Activated T-helper 9 cell treated with anti-CD3 and anti-CD28 coated beads, Interleukin-2, amount 50 U/mL, for 16 hours (primary cell): Measurements from ENCODE around the gene PDP2.
"Not testable (repeated sequence)": the region's sequence is repeated elsewhere in the genome, so short reads cannot be mapped to it uniquely, and the experiment has no call there.

Experiments
- DNase-seq: peaks from one replicate; pipeline ENCODE4 v3.0.0-alpha.2; 2020; ENCODE audit warnings: low read depth

PDP2 gene

GRCh38 chr16:66886321-66886720, 6.0 kb downstream of the PDP2 start:
- DNase-seq = no peak

DNA sequence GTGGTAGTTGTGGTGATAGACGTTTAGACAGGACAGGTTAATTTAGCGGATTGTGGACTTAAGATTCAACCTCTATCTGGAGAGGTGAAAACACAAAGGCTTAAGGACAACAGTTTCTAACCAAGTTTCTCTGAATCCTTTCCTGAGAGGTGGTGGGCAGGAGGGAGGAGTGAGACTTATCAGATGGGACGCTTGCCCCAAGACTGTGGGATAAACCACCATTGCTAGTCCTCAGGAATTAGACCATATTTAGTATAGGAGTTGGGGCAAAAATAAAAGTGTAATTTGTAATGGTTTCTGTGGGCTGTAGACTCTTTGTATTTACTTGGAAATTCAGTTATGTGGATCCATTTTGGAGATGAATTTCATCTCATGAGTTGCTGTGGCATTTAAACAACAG, 6.6 kb downstream of the PDP2 start:
- no peak for DNase-seq

DNA sequence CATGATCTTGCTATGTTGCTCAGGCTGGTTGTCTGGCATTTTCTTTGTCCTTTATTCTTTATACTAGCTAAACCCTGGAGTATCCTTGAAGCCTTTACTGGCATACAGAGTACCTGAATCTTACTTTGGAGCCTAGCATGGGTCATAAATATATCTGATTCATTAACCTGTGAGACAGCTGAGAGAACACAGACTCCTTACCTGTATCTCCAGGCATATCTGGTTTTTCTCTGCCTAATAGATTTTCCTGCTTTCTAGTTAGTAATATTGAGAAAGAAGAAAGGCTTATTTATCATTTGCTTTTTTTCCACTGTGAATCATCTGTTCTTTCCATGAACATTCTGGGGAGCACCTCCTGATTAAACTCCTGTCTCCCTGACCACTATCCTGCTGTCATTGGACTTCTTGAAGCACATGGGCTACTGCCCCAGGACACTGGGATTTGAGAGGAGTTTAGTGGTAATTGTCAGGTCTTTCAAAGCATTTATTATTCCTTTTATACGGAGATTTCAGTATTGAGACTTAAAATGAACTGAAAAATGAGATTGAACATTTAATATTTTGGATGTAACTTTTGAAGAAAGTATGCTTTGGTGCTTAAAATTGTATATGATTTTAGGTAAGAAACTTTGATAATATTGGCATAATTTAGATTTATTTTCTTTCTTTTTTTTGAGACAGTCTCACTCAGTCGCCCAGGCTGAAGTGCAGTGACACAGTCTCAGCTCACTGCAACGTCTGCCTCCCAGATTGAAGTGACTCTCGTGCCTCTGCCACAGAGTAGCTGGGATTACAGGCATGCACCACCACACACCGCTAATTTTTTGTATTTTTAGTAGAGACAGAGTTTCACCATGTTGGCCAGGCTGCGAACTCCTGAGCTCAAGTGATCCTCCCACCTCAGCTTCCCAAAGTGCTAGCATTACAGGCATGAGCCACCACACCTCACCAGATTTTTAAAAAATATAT, 8.6 kb downstream of the PDP2 start:
- no peak for DNase-seq

- no peak for DNase-seq
These were observed 9.3 kb downstream of the PDP2 start for GRCh38 chr16:66889622-66890021.

DNA sequence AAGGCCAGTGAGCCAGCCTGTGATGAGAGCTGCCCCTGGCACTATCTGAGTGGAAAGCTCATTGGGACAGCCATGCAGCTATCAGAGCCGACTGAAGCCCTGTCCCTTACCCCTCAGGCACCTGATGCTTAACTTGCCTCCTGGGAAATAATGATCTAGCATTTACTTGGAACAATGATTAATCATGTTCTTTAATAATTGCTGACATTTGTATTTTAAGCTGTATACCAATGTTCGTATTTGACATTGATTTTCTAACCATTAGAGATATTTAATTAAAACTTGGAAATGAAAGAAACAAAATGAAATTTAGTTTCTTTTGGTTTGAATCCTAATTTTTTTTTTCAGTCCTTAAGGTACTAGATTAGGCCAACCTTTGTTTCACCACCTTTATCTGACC, 10.5 kb downstream of the PDP2 start:
- no peak for DNase-seq

DNA sequence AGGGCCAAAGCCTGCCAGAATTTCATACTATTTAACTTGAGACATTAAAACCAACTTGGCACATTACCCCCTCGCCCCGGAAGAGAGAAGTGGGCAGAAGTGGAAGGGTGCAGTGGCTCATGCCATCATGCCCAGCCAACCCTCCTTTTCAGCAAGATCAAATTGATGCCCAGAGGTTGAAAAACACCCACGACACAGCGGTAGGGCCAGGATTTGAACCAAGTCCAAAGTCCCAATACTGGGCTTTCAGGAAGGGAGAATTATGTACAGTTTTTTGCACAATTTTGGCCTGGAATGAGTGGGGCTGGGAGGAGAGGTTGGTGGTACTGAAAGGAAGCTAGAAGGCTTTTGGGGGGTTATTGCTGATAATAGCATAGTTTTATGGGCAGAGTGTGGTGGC, 11.0 kb downstream of the PDP2 start:
- no peak for DNase-seq

GRCh38 chr16:66891797-66892196, 11.5 kb downstream of the PDP2 start:
- DNase-seq = no peak

DNA sequence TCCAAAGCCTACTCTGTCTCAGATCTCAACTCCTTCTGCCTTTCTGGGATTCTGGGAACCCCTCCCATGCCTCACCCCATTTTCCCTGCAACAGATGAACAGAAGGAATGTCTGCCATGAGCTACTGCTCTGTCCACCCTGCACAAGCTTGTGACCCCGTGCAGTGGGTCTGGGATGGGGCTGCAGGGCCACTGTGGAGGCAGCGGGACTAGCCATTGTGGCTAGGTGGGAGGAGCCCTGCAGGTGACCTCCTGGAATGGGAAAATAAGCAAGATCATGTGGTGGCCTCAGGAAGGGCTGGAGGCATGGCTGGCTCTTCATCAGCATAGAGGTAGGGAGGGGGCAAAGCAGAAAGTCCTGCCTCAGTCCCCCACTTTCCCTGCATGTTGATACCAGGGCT, 13.7 kb downstream of the PDP2 start:
- no peak for DNase-seq

DNA sequence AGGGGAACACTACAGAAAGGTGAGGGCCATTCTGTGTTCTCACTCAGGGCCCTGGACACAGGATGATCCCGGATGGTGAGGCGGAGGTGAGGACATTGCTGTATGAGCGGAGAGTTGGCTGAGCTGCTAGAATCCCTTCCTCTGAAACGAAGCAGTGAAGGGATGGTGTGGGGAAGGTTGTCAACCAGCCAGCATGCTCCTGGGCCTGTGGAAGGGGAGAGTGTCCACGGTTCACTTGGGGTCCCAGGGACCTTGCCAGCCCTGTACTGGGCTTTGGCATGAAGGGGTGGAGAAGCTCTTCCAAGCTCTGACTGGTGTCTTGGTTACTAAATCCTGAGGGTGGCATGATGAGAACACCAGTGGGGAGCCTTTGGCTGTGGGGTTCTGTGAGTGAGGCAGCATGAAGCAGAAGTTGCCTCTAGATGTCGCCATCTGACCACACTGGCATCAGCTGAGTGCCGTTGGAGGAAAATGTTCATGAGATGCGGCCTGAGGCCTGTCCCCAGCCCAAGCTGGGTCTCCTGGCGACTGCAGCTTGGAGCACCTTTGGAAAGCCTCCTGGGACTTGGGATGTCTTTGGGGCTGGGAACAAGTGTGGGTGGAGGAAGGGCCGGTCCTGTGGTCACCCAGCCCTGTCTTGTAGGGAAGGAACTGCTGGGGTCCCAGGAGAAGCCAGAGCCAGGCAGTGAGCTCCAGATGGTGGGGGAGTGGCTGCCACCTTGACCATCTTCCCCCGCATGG, 14.8 kb downstream of the PDP2 start:
- DNase-seq = peak; percentile 31

DNA sequence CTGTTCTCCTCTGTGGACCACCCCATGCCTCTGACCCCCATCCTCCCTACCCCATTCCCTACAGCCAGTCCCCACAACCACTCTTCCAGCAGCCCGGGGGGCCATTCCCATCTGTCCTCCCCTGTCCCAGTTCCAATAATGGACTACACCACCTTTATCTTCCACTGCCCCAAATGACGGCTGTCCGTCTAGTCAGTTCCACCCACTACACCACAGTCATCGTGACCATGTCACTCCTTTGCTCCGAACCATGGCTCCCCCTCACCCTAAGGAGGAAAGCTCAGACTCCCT, 15.3 kb downstream of the PDP2 start:
- no peak for DNase-seq

DNA sequence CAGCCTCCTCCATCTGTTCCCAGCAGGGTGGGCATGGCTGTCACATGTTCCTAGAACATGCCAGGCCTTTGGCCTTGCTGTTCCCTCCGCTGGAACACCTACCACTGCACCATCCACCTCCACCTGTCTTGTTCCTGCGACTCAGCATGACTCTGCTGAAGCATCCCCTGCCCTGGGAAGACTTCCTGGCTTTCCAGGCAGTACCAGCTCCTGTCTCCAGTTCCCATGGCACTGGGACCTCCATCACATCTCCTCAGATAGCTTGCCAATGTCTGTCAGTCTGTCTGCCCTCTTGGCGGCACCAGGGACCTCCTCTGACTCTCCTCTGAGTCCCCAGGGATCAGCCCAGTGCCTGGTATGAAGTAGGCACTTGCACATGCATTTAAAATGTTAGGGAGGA, 15.7 kb downstream of the PDP2 start:
- no peak for DNase-seq

- DNase-seq = not testable (repeated sequence)
These were observed 16.4 kb downstream of the PDP2 start for GRCh38 chr16:66896682-66897081.

DNA sequence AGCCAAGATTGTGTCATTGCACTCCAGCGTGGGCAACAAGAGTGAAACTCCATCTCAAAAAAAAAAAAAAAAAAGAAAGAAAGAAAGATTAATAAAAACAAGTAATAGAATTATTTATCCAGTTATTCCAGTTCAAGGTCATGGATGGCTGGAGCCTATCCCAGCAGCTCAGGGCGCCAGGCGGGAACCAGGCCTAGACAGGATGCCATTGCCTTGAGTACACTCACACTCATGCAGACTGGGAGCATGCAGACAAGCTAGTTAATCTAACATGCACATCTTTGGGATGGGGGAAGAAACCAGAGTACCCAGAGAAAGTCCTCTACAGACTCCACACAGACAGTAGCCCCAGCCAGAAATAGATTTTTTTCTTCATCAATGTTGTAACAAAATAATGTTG, 17.9 kb downstream of the PDP2 start:
- no peak for DNase-seq

DNA sequence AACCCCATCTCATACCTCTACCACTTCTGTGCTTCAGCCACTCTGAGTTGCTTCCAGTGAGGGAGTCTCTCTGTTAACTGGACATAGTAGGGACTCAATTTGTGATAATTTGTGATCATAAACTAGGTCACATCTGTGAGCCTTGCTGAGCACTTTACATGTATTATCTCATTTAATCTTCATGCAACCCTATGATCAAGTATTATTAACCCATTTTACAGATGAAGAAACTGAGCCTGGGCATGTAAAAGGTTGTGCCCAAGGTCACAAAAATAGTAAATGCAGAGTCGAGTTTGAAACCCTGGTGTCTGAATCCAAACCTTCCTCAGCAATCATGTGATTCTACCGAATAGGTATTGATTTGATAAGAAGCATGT, 18.6 kb downstream of the PDP2 start:
- no peak for DNase-seq

DNA sequence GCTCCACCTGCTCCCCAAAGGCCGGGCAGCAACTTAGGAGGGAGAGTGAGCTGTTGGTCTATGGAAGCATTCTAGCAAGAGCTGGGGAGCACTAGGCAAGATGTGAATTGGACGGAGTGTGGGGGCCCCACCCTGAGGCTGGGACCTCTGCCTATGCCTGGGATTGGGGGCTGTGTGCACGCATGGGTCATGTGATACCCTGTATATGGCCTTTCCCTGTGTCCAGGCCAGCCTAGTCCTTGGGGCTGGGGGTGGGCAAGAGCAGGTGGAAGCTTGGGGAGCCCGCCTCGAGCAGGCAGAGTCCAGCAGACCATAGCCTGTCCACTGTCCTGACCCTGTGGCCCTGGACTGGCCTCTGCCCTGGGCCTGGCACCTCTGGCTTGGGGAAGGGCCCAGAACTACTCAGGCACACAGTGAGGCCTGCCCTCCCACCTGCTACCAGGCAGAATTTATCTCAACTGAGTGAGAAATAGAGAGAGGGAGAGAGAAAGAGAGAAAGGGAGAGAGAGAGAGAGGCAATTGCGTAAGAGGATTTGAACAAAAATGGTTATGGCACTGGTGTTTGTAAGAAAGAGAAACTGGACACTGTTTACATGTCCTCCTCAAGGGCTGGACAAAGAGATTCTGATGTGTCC, 19.1 kb downstream of the PDP2 start:
- no peak for DNase-seq

- DNase-seq = no peak
These were observed 19.8 kb downstream of the PDP2 start for GRCh38 chr16:66899945-66900710.

DNA sequence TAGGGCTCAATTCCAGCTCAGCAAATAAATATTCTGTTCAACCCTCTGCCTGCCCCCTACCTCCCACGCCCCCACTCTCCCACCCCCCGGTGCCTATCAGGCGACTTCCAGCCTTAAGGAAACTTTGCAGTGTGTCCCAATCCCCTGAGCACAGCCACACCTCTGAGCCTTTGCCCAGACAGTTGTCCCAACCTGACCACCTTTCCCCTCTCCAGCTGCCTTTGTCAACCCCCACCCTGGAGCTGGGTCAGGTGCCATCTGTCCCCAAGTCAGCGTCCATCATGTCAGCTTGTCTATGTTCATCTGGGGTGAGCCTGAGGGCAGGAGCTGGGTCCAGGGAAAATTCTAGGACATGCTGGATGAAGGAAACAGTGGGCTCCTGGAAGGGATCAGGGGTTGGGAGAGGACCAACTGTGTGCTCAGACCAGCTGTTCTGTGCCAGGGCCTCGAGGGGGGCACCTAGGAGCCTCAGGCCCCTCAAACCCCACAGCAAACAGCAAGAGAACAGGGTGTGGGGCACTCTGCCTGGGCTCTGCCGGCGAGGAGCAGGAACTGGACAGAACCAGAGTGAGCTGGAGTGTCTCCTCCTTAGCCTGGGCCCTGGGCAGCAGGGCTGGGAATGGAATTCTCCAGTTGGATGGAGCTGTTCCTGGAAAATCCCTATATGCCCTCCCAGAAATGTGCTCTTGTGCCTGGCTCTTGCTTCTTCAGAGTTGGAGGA, 20.6 kb downstream of the PDP2 start:
- DNase-seq = no peak

DNA sequence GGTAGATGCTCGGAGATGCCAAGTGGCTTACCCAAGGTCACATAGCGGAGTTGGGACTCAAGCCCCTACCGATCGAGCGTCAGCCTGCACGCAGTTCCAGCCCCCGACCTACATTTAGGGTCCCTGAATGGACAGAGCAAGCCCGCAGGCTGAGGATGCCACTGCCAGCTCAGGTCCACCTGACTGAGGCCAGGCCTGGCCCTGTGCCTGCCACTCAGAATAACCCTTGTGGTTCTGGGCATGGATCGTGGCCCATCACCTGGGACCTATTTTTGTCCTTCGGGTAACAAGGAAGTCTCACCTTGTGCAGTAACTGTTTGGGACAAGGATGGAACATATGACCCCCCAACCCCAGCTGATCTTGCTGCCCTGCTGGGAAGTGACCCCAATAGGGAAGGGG, 21.3 kb downstream of the PDP2 start:
- no peak for DNase-seq

DNA sequence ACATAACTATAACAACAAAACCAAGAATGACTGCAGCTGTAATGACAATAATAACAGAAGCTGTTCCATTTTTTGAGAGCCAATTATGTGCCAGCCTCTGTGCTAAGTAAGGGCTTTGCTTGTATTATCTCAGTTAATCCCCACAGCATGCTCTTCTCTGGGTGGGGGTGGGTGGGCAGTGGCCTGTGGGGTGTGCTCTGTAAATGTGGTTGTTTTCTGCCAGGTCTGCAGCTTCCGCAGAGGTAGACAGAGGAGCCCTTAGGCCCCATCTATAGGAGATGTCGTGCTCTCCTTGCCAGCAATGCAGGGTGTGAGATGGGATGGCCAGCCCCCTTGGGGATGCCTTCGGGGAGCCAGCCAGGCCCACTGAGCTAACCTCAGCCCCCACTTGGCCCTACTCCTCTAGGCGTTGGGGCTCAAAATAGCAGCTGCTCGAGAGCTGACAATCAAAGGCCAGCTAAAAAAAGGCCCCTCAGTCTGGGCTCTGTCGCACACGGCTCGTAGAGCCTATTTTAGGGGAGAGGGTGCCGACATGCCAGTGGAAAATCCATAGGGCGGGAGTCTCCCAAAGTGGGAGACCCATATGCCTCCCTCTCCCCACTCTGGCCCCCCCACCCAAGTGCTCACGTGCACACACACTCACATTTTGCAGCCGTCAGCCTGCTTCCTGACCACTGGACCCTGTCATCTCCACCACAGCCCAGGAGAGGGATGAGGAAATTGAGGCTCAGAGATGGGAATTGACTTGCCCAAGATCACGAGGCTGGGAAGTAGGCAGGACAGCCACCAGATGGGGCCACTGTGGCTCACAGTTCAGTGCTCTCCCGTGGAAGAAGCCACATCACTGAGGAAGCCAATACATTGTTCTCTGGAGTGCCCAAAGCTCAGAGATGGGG, 22.6 kb downstream of the PDP2 start:
- DNase-seq = no peak

DNA sequence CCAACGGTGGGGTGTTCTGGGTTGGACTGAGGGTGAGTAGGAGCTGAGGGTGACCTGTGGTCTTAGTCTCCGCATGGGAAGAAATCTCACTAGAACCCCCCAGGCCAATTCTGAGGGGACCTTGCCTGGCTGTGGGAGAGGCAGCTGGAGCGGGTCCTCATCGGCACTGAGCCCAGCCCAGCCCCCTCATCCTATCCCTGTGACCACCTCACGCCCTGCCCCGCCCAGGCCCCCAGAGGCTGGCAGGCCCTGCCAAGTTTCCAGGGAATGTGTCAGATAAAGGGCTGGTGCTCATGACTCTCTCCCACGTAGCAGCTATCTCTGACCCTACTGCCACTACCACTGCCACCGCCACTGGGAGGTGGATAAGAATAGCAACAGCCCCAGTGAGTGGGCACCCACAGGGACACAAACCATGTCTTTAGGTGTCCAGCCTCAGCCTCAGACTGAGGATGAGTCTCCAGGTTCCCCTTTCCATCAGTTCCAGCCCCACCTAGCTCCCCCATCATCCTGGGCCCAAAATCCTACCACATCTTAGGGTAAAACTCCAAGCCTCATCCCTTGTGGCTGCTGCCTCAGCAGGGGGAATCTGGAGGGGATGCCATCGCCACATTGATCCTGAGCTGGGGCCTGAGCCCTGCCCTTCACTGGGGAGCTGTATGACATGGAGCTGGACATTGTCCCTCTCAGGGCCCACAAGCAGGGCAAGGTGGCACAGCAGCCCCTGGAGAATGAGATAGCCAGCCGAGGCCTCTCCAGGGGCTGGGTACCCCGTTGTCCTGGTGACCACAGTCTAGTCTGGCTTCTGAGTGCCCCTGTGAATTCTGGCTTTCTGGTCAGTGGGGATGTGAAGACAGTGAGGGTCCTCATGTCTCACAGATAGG, 23.5 kb downstream of the PDP2 start:
- no peak for DNase-seq
